Sigmoid colon (tissue), 7 donors: Measurements from ENCODE around the gene RINT1. TPM values are rescaled to one million over a fixed set of nuclear protein-coding genes. Genes with fewer than 3 reads are reported as not detected.
A peak's percentile ranks its signal among the peaks of the same experiment; 100 is the strongest.

Experiments
- DNase-seq: peaks from one replicate; pipeline ENCODE4 v3.0.0-alpha.2; 2019
- H3K27ac ChIP-seq, 4 donors: fragments of 200-600 bp; sonication (generic); one replicate each; pipeline ENCODE4 v1.5.1; 2016 to 2019; ENCODE audit warnings: mild to moderate bottlenecking in 1 of 4
- H3K27me3 ChIP-seq, 3 donors: fragments of 200-600 bp; sonication (generic); one replicate each; pipeline ENCODE4 v1.5.1; 2019; ENCODE audit warnings: mild to moderate bottlenecking in 1 of 3
- H3K36me3 ChIP-seq, 4 donors: fragments of 200-600 bp; sonication (generic); one replicate each; pipeline ENCODE4 v1.5.1; 2016 to 2019
- H3K4me1 ChIP-seq, 4 donors: fragments of 200-600 bp; sonication (generic); one replicate each; pipeline ENCODE4 v1.5.1; 2017 to 2019
- H3K4me3 ChIP-seq, 4 donors: fragments of 200-600 bp; sonication (generic); one replicate each; pipeline ENCODE4 v1.5.1; 2017 to 2019; ENCODE audit warnings: mild to moderate bottlenecking in 2 of 4, moderate library complexity in 1 of 4
- H3K9me3 ChIP-seq, 4 donors: fragments of 200-600 bp in 3 of 4; sonication (generic) in 3 of 4; one replicate each; pipeline versions ENCODE4 v1.5.1 to v1.6.1; 2013 to 2019
- EP300 ChIP-seq, 4 donors: sonication (generic); formaldehyde crosslinking; IDR thresholded peaks; one replicate each; pipeline ENCODE4 v1.6.1; 2017; ENCODE audit warnings: antibody characterized with exemption in 4 of 4
- POLR2A ChIP-seq, 2 donors: fragments of 450-650 bp; IDR thresholded peaks; one replicate each; pipeline ENCODE4 v1.6.1; 2016; ENCODE audit warnings: antibody characterized with exemption in 2 of 2, mild to moderate bottlenecking in 2 of 2, moderate library complexity in 2 of 2
- POLR2AphosphoS5 ChIP-seq, 4 donors: sonication (generic); formaldehyde crosslinking; IDR thresholded peaks; one replicate each; pipeline ENCODE4 v1.6.1; 2017; ENCODE audit warnings: antibody characterized with exemption in 4 of 4
- WGBS, 2 donors: extraction: QIAGEN DNeasy Blood & Tissue Kit; methylation state at CpG; one replicate each; pipeline ENCODE4 v1.1.7; 2013; 5-methylcytosine and 5-hydroxymethylcytosine counted together
- intact Hi-C: fragments of 100-400 bp; cut with DNase I; formaldehyde crosslinking; loops from one replicate; pipeline ENCODE4 v1.15.1; 2023
- polyA plus RNA-seq, 3 donors: library from polyadenylated mRNA; stranded (reverse); fragments of 200-250 nt; gene quantifications; one replicate each; pipeline ENCODE4 v1.2.3, GENCODE V29; 2013
- total RNA-seq, 4 donors: library from RNA; depleted of rRNA; stranded (reverse); fragments of >200 nt; gene quantifications; one replicate each; pipeline ENCODE4 v1.1.0, GENCODE V29; 2016
- TF ChIP-seq, protein P1 (sequence below), 4 experiments: fragments of 450-650 bp in 3 of 4; fragments of 200-600 bp in 1 of 4; IDR thresholded peaks; one replicate each; pipeline ENCODE4 v1.5.1; 2016 to 2019; ENCODE audit warnings: antibody characterized with exemption in 4 of 4, mild to moderate bottlenecking in 3 of 4, moderate library complexity in 2 of 4
- donor health status: healthy with polysubstance abuse.
- donor health status: Bipolar disorder and iron deficiency.
- donor health status: healthy.

Gene RINT1
- total and polyA plus RNA-seq, 7 donors: 7.9 to 22.2 (median 15.5) TPM

DNA sequence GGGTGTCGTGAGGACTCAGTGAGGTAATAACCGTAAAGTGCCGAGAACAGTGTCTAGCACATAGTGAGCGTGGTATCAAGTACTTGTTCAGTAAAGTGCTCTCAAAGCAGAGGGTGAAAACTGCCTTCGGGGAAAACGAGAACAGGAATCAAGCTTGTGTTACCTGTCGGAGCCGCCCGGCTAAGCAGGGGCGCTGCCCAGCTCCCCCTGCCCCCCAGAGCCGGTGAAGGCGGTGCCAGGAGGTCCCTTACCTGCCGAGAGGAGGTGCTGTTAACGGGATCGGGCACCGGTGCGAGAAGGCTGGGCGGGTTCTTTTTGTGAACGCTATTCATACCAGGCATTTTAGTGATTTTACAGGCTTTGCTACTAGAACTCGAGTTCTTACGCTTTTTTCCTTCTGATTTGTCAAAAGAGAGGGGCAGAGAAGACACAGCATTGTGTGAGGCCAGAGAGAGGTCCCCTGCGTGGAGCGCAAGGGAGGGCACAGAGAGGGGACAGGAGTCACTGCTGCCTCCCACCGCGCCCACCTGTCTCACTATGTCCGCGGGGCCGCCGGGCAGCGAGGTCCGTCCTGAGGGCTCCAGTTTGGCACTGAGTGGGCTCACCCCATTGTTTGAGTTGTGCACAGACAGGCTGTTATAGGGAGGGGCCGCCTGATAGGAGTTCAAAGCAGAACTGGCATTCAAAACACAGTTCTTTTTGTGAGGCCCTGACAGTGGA, 81.8 kb downstream of the RINT1 start:
- TF ChIP-seq POLR2A (IDR thresholded peaks at IDR 0.05): no peak
- TF ChIP-seq, protein P1, sequence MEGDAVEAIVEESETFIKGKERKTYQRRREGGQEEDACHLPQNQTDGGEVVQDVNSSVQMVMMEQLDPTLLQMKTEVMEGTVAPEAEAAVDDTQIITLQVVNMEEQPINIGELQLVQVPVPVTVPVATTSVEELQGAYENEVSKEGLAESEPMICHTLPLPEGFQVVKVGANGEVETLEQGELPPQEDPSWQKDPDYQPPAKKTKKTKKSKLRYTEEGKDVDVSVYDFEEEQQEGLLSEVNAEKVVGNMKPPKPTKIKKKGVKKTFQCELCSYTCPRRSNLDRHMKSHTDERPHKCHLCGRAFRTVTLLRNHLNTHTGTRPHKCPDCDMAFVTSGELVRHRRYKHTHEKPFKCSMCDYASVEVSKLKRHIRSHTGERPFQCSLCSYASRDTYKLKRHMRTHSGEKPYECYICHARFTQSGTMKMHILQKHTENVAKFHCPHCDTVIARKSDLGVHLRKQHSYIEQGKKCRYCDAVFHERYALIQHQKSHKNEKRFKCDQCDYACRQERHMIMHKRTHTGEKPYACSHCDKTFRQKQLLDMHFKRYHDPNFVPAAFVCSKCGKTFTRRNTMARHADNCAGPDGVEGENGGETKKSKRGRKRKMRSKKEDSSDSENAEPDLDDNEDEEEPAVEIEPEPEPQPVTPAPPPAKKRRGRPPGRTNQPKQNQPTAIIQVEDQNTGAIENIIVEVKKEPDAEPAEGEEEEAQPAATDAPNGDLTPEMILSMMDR (IDR thresholded peaks at IDR 0.05): no peak
- no peak for TF ChIP-seq POLR2AphosphoS5 (IDR thresholded peaks at IDR 0.05)
- no peak for TF ChIP-seq EP300 (IDR thresholded peaks at IDR 0.05)
- 95 to 96% methylated on average over 32 of the region's 32 CpGs for WGBS, 2 donors

DNA sequence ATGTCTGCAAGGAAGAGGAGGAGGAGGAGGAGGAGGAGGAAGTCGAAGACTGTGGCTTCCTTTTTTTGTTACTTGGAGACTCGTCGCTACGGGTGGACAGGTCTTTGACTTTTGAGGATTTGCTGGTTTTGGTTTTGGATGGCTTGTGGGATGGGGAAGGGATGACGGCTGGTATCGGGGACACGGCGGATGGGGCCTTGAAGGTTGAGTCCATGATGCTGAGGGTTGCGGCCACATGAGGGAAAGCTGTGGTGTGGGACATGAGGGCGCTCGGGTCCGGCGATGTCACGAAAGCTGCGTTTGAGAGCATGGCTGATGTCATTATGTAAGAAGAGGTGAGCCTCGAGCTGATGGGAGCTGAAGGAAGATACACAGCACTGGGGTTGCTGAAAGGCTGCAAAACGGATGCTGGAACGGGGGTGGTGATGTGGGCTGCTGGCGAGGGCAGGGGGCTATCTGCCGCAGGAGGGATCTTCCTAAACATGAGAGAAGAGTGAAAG, 82.4 kb downstream of the RINT1 start:
- DNase-seq: peak; percentile 43
- Histone ChIP-seq H3K36me3 (peaks cover 12 to 64% (median 20%) of the 10 kb centered on the region in 4 donors), H3K4me3 (no peak overlapping the region), H3K9me3 (no peaks in the 10 kb centered on the region), H3K27ac (no peak overlapping the region), H3K4me1 (no peaks in the 10 kb centered on the region), H3K27me3 (no peaks in the 10 kb centered on the region)
- intact Hi-C loops: no loop called here
- no peak for TF ChIP-seq POLR2A (IDR thresholded peaks at IDR 0.05)
- TF ChIP-seq, protein P1 (IDR thresholded peaks at IDR 0.05): no peak
- TF ChIP-seq EP300 (IDR thresholded peaks at IDR 0.05): no peak
- no peak for TF ChIP-seq POLR2AphosphoS5 (IDR thresholded peaks at IDR 0.05)
- WGBS, 2 donors: 94 to 95% methylated on average over 20 of the region's 20 CpGs

More for the DNA sequence above, 81.8 kb downstream of the RINT1 start:
- H3K36me3 ChIP-seq: peaks cover 12 to 62% (median 20%) of the 10 kb centered on the region in 4 donors
- H3K27ac ChIP-seq: no peak overlapping the region
- no peaks in the 10 kb centered on the region for H3K9me3 ChIP-seq
- intact Hi-C loops: no loop called here
- DNase-seq: peak; percentile 49
- no peaks in the 10 kb centered on the region for H3K4me1 ChIP-seq
- H3K4me3 ChIP-seq: no peak overlapping the region
- no peaks in the 10 kb centered on the region for H3K27me3 ChIP-seq

Other genes with a start within 250 kb of the RINT1 start
- 10 to 100 TPM; 42.9 to 57.6 (median 56.8) TPM for gene SRPK2, start 143.3 kb upstream of the RINT1 start, total RNA-seq
- 10 to 100 TPM; 12.0 to 15.0 (median 14.0) TPM for gene SRPK2, start 143.3 kb upstream of the RINT1 start, polyA plus RNA-seq
- gene PUS7, start 9.9 kb upstream of the RINT1 start, total RNA-seq: 1 to 10 TPM; 5.8 to 9.1 (median 6.7) TPM
- gene PUS7, start 9.9 kb upstream of the RINT1 start, polyA plus RNA-seq: 1 to 10 TPM; 1.6 to 6.2 (median 1.8) TPM
- gene EFCAB10, start 49.3 kb downstream of the RINT1 start, total RNA-seq: not detected
- gene EFCAB10, start 49.3 kb downstream of the RINT1 start, polyA plus RNA-seq: under 1 TPM in 1 of 3 donors, not detected in 2; 0.13 TPM